GM23338 (cell line): Measurements from ENCODE around the gene MOGAT2. TPM values are rescaled to one million over a fixed set of nuclear protein-coding genes. Genes with fewer than 3 reads are reported as not detected.

Experiments
- ATAC-seq: fragments of 200-7000 bp; cut with Tn5 transposase; 3 replicates; pipeline ENCODE4 v1.9.1; 2020
- DNase-seq: peaks from one replicate; pipeline ENCODE4 v3.0.0-alpha.2; 2015; ENCODE audit warnings: low spot score
- H2AFZ ChIP-seq: fragments of 200-600 bp; sonication (generic); 2 replicates; pipeline ENCODE4 v1.8.0; 2016; ENCODE audit warnings: antibody characterized with exemption, mild to moderate bottlenecking, moderate library complexity
- H3F3A ChIP-seq: fragments of 200-600 bp; sonication (generic); replicated peaks from 2 replicates; pipeline ENCODE4 v1.8.0; 2017; ENCODE audit warnings: antibody characterized with exemption, mixed run types, low read depth
- H3K27ac ChIP-seq: fragments of 200-600 bp; sonication (generic); 2 replicates; pipeline ENCODE4 v1.6.1; 2016; ENCODE audit warnings: low read depth
- H3K27me3 ChIP-seq: fragments of 200-600 bp; sonication (generic); 2 replicates; pipeline ENCODE4 v1.8.0; 2016; ENCODE audit warnings: mild to moderate bottlenecking, mixed run types, moderate library complexity; ENCODE audit not compliant: insufficient read depth
- H3K36me3 ChIP-seq: fragments of 200-600 bp; sonication (generic); 2 replicates; pipeline ENCODE4 v1.8.0; 2016; ENCODE audit warnings: mild to moderate bottlenecking; ENCODE audit not compliant: insufficient read depth
- H3K4me1 ChIP-seq: fragments of 200-600 bp; sonication (generic); 2 replicates; pipeline ENCODE4 v1.8.0; 2016; ENCODE audit warnings: mild to moderate bottlenecking, moderate library complexity; ENCODE audit not compliant: insufficient read depth
- H3K4me2 ChIP-seq: fragments of 200-600 bp; sonication (generic); 2 replicates; pipeline ENCODE4 v1.7.1; 2017; ENCODE audit warnings: mixed run types
- H3K4me3 ChIP-seq: fragments of 200-600 bp; sonication (generic); 2 replicates; pipeline ENCODE4 v1.6.1; 2016; ENCODE audit warnings: mixed run types
- H3K79me2 ChIP-seq: fragments of 200-600 bp; sonication (generic); replicated peaks from 2 replicates; pipeline ENCODE4 v1.8.0; 2017; ENCODE audit warnings: mild to moderate bottlenecking; ENCODE audit not compliant: insufficient read depth
- H3K9me2 ChIP-seq: fragments of 200-600 bp; sonication (generic); 2 replicates; pipeline ENCODE4 v1.8.0; 2017; ENCODE audit not compliant: insufficient read depth
- H4K20me1 ChIP-seq: fragments of 200-600 bp; sonication (generic); replicated peaks from 2 replicates; pipeline ENCODE4 v1.8.0; 2017; ENCODE audit warnings: mild to moderate bottlenecking; ENCODE audit not compliant: insufficient read depth
- H3K27ac Mint-ChIP-seq: 2 replicates; pipeline ENCODE4 v1.8.0; 2020; ENCODE audit warnings: inconsistent platforms, mild to moderate bottlenecking, moderate library complexity, mixed read lengths
- H3K27me3 Mint-ChIP-seq: 3 replicates; pipeline ENCODE4 v1.8.0; 2022; ENCODE audit warnings: low read depth, mild to moderate bottlenecking, moderate library complexity, mixed read lengths, inconsistent platforms; ENCODE audit not compliant: insufficient read depth, poor library complexity
- H3K36me3 Mint-ChIP-seq: 3 replicates; pipeline ENCODE4 v1.8.0; 2021; ENCODE audit warnings: low read depth, mild to moderate bottlenecking, inconsistent platforms, moderate library complexity, mixed read lengths
- H3K4me1 Mint-ChIP-seq: 3 replicates; pipeline ENCODE4 v1.8.0; 2020; ENCODE audit warnings: mild to moderate bottlenecking, inconsistent platforms, mixed read lengths
- H3K4me3 Mint-ChIP-seq: 3 replicates; pipeline ENCODE4 v1.8.0; 2021; ENCODE audit warnings: moderate library complexity, mild to moderate bottlenecking, inconsistent platforms, mixed read lengths
- H3K9me3 Mint-ChIP-seq: 3 replicates; pipeline ENCODE4 v1.8.0; 2020; ENCODE audit warnings: moderate library complexity, mild to moderate bottlenecking, inconsistent platforms, mixed read lengths
- CREB1 ChIP-seq: fragments of 250-450 bp; sonication (Bioruptor Pico); IDR thresholded peaks from 2 replicates; pipeline ENCODE4 v1.5.0; 2020; ENCODE audit warnings: low read depth, mild to moderate bottlenecking, moderate library complexity
- EZH2 ChIP-seq: fragments of 200-600 bp; sonication (generic); IDR thresholded peaks from one replicate; pipeline ENCODE4 v1.8.0; 2017; ENCODE audit warnings: antibody characterized with exemption, mild to moderate bottlenecking, low read depth; ENCODE audit not compliant: unreplicated experiment
- JUNB ChIP-seq: IDR thresholded peaks from one replicate; pipeline ENCODE4 v1.6.1; 2016; ENCODE audit warnings: antibody characterized with exemption; ENCODE audit not compliant: unreplicated experiment
- NANOG ChIP-seq: IDR thresholded peaks from 2 replicates; pipeline ENCODE4 v1.6.1; 2016; ENCODE audit warnings: antibody characterized with exemption, borderline replicate concordance
- POLR2AphosphoS5 ChIP-seq: IDR thresholded peaks from 2 replicates; pipeline ENCODE4 v1.6.1; 2016; ENCODE audit warnings: antibody characterized with exemption, low read depth
- STAT1 ChIP-seq: IDR thresholded peaks from one replicate; pipeline ENCODE4 v1.6.1; 2016; ENCODE audit warnings: antibody characterized with exemption; ENCODE audit not compliant: unreplicated experiment
- ZNF114 ChIP-seq: fragments of 250-450 bp; sonication (Bioruptor Pico); IDR thresholded peaks from 2 replicates; pipeline ENCODE4 v1.5.0; 2020; ENCODE audit warnings: mild to moderate bottlenecking, moderate library complexity
- ZNF331 ChIP-seq: fragments of 250-450 bp; sonication (Bioruptor Pico); IDR thresholded peaks from 2 replicates; pipeline ENCODE4 v1.5.0; 2020; ENCODE audit warnings: low read depth, mild to moderate bottlenecking, moderate library complexity
- polyA plus RNA-seq: library from polyadenylated mRNA; unstranded; fragments of >200 nt; fragmentation: Nextera tagmentation; extraction: Ambion mirVana; gene quantifications from 2 replicates; pipeline ENCODE4 v1.2.1, GENCODE V29; 2016
- total RNA-seq: library from RNA; depleted of rRNA; stranded (reverse); fragments of >200 nt; shearing (Covaris generic); gene quantifications from 2 replicates; pipeline ENCODE4 v1.2.3, GENCODE V29; 2014
- TF ChIP-seq, protein P1 (sequence below), 2 experiments: fragments of 200-600 bp in 1 of 2; sonication (generic) in 1 of 2; conservative IDR thresholded peaks; 2 replicates each; pipeline versions ENCODE4 v1.5.1 to v1.6.1; 2016 to 2017; ENCODE audit warnings: antibody characterized with exemption in 2 of 2, low read depth in 2 of 2, mild to moderate bottlenecking in 2 of 2, moderate library complexity in 1 of 2
- TF ChIP-seq, protein P2 (sequence below): IDR thresholded peaks from one replicate; pipeline ENCODE4 v1.6.1; 2018; ENCODE audit warnings: antibody characterized with exemption; ENCODE audit not compliant: unreplicated experiment
- TF ChIP-seq, protein P3 (sequence below): IDR thresholded peaks from 2 replicates; pipeline ENCODE4 v1.6.1; 2016; ENCODE audit warnings: antibody characterized with exemption

MOGAT2 gene
- total and polyA plus RNA-seq, 2 experiments from 2014 or later: not detected

DNA sequence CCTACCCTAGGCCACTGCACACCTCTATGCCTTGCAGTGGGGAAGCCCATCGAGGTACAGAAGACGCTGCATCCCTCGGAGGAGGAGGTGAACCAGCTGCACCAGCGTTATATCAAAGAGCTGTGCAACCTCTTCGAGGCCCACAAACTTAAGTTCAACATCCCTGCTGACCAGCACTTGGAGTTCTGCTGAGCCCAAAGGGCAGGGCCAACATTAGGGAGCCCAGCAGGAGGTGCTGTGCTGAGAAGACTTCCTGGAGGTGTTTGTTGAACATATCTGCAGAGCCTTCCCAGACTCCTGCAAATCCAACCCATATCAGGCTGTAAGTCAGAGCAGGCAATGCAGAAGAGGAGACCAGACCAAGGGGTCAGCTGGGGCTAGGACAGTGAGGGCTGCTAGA lies 13.5 kb downstream of the MOGAT2 start (continued):
- TF ChIP-seq, protein P1, sequence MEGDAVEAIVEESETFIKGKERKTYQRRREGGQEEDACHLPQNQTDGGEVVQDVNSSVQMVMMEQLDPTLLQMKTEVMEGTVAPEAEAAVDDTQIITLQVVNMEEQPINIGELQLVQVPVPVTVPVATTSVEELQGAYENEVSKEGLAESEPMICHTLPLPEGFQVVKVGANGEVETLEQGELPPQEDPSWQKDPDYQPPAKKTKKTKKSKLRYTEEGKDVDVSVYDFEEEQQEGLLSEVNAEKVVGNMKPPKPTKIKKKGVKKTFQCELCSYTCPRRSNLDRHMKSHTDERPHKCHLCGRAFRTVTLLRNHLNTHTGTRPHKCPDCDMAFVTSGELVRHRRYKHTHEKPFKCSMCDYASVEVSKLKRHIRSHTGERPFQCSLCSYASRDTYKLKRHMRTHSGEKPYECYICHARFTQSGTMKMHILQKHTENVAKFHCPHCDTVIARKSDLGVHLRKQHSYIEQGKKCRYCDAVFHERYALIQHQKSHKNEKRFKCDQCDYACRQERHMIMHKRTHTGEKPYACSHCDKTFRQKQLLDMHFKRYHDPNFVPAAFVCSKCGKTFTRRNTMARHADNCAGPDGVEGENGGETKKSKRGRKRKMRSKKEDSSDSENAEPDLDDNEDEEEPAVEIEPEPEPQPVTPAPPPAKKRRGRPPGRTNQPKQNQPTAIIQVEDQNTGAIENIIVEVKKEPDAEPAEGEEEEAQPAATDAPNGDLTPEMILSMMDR (conservative IDR thresholded peaks at IDR 0.05; ENCODE audit: low read depth in 2 of 2): peak in 1 of 2 experiments; percentile 21; a peak in 1 of 4 replicates
- TF ChIP-seq, protein P2, sequence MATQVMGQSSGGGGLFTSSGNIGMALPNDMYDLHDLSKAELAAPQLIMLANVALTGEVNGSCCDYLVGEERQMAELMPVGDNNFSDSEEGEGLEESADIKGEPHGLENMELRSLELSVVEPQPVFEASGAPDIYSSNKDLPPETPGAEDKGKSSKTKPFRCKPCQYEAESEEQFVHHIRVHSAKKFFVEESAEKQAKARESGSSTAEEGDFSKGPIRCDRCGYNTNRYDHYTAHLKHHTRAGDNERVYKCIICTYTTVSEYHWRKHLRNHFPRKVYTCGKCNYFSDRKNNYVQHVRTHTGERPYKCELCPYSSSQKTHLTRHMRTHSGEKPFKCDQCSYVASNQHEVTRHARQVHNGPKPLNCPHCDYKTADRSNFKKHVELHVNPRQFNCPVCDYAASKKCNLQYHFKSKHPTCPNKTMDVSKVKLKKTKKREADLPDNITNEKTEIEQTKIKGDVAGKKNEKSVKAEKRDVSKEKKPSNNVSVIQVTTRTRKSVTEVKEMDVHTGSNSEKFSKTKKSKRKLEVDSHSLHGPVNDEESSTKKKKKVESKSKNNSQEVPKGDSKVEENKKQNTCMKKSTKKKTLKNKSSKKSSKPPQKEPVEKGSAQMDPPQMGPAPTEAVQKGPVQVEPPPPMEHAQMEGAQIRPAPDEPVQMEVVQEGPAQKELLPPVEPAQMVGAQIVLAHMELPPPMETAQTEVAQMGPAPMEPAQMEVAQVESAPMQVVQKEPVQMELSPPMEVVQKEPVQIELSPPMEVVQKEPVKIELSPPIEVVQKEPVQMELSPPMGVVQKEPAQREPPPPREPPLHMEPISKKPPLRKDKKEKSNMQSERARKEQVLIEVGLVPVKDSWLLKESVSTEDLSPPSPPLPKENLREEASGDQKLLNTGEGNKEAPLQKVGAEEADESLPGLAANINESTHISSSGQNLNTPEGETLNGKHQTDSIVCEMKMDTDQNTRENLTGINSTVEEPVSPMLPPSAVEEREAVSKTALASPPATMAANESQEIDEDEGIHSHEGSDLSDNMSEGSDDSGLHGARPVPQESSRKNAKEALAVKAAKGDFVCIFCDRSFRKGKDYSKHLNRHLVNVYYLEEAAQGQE: no peak
- no peak for TF ChIP-seq POLR2AphosphoS5
- no peak for TF ChIP-seq EZH2

DNA sequence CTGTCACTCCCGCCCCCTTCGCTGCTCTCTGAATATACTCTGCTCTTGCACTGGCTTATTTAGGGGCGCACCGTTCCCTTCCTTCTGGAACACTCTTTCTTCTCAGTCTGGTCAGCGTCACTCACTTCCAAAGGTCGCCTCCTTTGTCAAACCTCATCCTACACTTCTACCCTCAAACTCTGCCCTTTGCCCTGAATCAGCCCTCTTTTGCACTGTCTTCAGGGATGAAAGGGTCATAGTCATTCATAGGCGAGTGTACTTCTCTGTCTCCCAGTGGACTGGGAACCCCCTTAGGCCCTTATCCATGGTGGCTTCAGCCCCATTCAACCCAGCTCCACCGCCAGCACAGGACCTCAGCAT lies 15.4 kb downstream of the MOGAT2 start:
- ATAC-seq: no peak
- no peak overlapping the region for H3K27ac Mint-ChIP-seq
- no peaks in the 10 kb centered on the region for H3K27me3 ChIP-seq
- no peaks in the 10 kb centered on the region for H3K9me2 ChIP-seq
- no peaks in the 10 kb centered on the region for H3K4me1 ChIP-seq
- DNase-seq: no peak
- H2AFZ ChIP-seq: no peak overlapping the region
- no peaks in the 10 kb centered on the region for H4K20me1 ChIP-seq
- H3K36me3 Mint-ChIP-seq: no peaks in the 10 kb centered on the region
- H3K27ac ChIP-seq: no peak overlapping the region
- no peaks in the 10 kb centered on the region for H3K36me3 ChIP-seq
- no peak overlapping the region for H3K4me3 Mint-ChIP-seq
- H3K4me3 ChIP-seq: no peak overlapping the region
- H3K9me3 Mint-ChIP-seq: no peaks in the 10 kb centered on the region
- no peak overlapping the region for H3K4me2 ChIP-seq
- H3K4me1 Mint-ChIP-seq: peaks cover 3% of the 10 kb centered on the region; the same call in 1 of the 3 replicates
- no peaks in the 10 kb centered on the region for H3K79me2 ChIP-seq
- H3K27me3 Mint-ChIP-seq: peaks cover 10% of the 10 kb centered on the region
- H3F3A ChIP-seq: no peaks in the 10 kb centered on the region
- TF ChIP-seq JUNB (no peak), EZH2 (no peak), CREB1 (CRISPR knock-in tag) (no peak), ZNF331 (no peak), ZNF114 (CRISPR knock-in tag) (no peak), STAT1 (no peak), NANOG (no peak)
- TF ChIP-seq, protein P1 (conservative IDR thresholded peaks at IDR 0.05; ENCODE audit: low read depth in 2 of 2): no peak
- TF ChIP-seq, protein P2: no peak
- TF ChIP-seq, protein P3, sequence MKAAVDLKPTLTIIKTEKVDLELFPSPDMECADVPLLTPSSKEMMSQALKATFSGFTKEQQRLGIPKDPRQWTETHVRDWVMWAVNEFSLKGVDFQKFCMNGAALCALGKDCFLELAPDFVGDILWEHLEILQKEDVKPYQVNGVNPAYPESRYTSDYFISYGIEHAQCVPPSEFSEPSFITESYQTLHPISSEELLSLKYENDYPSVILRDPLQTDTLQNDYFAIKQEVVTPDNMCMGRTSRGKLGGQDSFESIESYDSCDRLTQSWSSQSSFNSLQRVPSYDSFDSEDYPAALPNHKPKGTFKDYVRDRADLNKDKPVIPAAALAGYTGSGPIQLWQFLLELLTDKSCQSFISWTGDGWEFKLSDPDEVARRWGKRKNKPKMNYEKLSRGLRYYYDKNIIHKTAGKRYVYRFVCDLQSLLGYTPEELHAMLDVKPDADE: no peak
